ENCODE measurements around the gene FAM170B. TPM values are rescaled to one million over a fixed set of nuclear protein-coding genes. Genes with fewer than 3 reads are reported as not detected.

FAM170B gene
- total RNA-seq, 2 donors from 2014 or later = 0.31 TPM; not detected in 1

DNA sequence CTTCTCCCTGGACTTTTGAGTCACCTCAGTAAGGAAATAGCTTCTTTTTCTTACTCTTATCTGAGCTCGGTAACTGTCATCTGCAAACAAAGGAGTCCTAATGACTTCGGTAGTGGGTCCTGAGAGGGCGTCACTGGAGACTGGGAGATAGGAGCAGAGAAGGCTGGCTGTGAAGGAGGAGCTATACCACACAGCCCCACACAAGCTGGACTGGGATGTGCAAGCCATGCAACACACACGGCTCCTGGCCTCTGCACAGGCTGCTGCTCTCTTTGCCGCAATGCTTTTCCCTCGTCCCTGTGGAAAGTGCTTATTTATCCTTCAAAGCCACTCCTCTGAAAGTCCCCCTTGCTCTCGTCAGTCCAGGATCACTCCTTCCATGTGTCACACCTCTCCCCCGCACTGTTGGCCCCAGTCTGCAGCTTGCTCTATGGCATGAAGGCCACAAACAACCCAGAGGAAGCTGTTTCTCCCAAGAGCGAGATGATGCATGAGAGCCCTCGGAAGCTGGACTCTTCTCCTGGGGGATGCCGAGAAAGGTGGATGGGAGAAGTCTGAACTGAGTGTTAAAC, 39.5 kb upstream of the FAM170B start:
- no peaks in the 10 kb centered on the region for H3K9me3 Mint-ChIP-seq
- H3K27me3 Mint-ChIP-seq = no peaks in the 10 kb centered on the region
- peak overlapping the region; percentile 32 for H3K4me3 Mint-ChIP-seq
- ATAC-seq = no peak
- peak overlapping the region in 1 of 2 donors; percentile 85 for H3K27ac Mint-ChIP-seq
- no peaks in the 10 kb centered on the region for H3K36me3 Mint-ChIP-seq
- no peak for DNase-seq (ENCODE audit: low spot score)
- peaks cover 43 to 60% of the 10 kb centered on the region in 2 donors for H3K4me1 Mint-ChIP-seq (ENCODE audit: low read depth in 2 of 2)

DNA sequence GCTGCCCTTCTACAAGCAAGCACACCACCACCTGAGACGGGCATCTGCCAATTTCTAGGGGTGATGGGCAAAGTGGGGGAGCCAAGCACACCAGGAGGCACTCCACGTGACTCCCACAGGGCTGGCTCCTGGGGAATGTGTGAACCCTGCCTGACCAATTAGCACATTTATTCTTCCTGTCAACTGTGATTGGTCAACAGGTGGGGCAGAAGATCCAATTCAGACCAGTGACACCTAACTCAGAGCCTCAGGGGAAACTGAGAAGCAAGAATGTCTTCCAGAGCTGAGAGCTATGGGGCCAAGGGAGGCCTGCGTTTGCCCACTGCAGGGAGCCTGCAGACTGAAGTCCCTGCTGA, 38.9 kb upstream of the FAM170B start:
- DNase-seq (ENCODE audit: low spot score) (no peak), ATAC-seq (no peak)
- Mint-ChIP-seq H3K27me3 (no peaks in the 10 kb centered on the region), H3K9me3 (no peaks in the 10 kb centered on the region), H3K4me3 (no peak overlapping the region), H3K4me1 (ENCODE audit: low read depth in 2 of 2) (peaks cover 41 to 57% of the 10 kb centered on the region in 2 donors), H3K27ac (no peak overlapping the region), H3K36me3 (no peaks in the 10 kb centered on the region)

DNA sequence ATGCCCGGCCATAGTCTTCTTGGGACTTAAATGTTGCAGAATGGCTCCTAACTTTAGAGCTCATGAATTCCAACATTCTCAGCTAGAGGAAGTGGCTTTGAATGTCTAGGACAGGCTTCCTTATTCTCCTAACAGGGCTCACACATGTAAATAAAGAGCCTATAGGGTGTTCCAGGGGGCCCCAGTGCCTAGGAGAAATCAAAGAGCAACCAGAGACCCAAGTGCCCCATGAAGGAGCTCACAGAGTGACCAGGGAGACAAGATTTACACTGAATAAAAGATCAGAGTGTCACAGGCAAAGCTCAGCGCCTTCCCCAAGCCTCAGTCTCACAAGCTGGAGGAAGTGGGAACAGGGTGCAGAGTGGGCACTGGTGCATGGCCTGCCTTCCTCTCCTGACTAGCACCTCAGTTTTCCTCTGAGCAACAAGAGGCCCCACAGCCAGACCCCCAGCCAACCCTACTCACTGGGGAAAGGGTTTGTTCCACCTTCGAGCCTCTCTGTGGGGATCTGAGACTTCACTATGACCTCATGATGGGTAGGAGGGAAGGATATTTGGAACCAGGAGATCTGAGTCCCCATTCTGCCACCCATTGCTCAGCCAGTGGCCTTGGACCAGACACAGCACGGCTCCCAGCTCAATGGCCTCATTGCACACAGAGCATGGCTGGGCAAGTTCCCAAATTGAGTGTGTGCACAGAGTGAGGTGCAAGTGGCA, 38.4 kb upstream of the FAM170B start:
- no peak for ATAC-seq
- Mint-ChIP-seq H3K27me3 (no peaks in the 10 kb centered on the region), H3K4me1 (ENCODE audit: low read depth in 2 of 2) (peaks cover 36 to 52% of the 10 kb centered on the region in 2 donors), H3K27ac (peak overlapping the region; percentile 38 to 54), H3K4me3 (no peak overlapping the region), H3K9me3 (no peaks in the 10 kb centered on the region), H3K36me3 (no peaks in the 10 kb centered on the region)
- DNase-seq (ENCODE audit: low spot score) = no peak

DNA sequence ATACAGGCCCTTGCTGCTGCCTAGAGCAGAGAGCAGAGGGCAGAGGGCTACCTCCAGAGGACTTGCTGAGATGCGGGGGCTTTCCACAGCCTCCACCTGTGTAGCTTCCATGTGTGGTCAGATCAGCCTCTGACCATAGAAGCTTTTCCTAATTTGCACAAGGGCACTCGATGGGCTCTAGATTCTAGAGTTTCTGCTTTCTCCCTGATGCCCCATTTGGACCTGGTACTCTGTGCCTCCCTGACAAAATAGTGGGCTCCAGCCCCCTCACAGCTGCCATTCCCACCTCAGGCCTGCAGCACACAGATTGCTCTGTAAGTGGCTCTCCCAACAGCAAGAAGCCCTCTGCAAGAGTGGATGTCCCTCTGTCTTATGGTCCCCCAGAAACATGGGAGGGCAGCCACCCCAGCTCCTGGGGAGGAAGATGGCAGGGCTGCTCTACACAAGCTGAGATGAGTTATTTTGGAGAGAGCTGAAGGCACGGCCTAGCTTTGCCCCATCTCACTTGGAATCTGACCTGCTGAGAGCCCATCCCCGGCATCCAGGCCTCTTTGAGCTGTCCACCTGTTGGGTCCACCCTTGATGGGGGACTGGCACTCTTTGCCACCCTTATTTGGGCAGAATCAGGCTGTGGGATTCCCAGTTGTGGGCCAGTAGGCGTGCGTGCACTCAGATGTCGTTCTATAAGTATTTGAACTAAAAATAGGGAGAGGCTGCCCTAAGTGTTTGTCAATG, 37.7 kb upstream of the FAM170B start:
- Mint-ChIP-seq H3K27me3 (no peaks in the 10 kb centered on the region), H3K36me3 (peaks cover 2% of the 10 kb centered on the region), H3K9me3 (no peaks in the 10 kb centered on the region), H3K27ac (peak overlapping the region; percentile 38 to 54), H3K4me3 (no peak overlapping the region), H3K4me1 (ENCODE audit: low read depth in 2 of 2) (peaks cover 34 to 47% of the 10 kb centered on the region in 2 donors)
- no peak for ATAC-seq
- DNase-seq (ENCODE audit: low spot score) = no peak

DNA sequence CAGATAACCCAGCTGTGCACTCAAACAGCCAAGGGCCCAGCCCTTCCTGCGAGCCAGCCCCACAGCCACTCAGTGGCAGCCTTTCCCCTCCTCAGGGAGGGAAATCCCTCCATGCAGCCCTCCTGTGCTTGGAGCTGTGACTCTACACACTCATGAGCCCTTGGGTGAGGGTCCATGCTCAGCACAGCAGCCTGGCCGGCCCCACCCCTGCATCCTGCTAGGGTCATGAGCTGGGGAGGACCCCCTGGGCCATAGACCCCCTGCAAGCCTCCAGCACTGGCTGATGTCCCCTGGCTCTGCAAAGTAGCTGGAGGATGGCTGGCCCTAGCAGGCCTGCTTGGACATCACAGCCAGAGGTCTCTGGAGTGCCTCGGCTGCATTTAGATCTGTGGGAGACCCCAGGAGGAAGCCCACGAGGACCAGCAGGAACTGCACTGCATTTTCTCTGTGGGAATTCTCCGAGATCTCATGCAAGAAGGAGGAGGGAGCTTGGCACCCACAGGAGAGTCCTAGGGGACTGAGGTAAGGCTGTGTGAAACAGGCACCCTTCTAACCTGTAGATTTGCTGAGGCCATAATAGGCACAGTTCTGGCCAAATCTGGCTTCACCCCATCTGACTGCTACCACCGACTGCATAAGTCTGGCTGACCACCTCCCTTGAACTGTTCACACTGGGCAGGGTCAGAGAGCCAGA, 37.0 kb upstream of the FAM170B start:
- H3K9me3 Mint-ChIP-seq = no peaks in the 10 kb centered on the region
- ATAC-seq (no peak), DNase-seq (ENCODE audit: low spot score) (no peak)
- H3K36me3 Mint-ChIP-seq = peaks cover 6% of the 10 kb centered on the region
- no peaks in the 10 kb centered on the region for H3K27me3 Mint-ChIP-seq
- H3K4me1 Mint-ChIP-seq (ENCODE audit: low read depth in 2 of 2) = peaks cover 31 to 46% of the 10 kb centered on the region in 2 donors
- peak overlapping the region; percentile 21 to 69 for H3K27ac Mint-ChIP-seq
- no peak overlapping the region for H3K4me3 Mint-ChIP-seq

DNA sequence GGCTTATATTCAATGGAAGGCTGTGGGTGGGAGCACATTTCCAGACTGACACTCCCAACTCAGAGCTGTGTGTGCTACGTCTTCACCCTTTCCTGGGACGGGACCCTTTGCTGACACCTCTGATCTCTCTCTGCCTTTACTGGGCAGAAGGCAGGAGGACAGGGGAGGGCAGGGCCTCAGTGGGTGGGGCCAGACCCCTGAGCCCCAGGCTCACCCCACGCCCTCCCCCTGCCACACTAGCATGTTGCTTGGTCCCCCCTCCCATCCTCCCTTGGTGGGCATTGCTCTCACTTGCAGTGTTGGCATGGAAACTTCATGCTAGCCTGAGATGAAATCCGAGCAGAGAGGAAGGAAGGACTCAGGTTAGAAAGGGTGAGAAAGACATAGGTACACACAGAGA, 36.0 kb upstream of the FAM170B start:
- Mint-ChIP-seq H3K27me3 (no peaks in the 10 kb centered on the region), H3K4me1 (ENCODE audit: low read depth in 2 of 2) (peaks cover 30 to 47% of the 10 kb centered on the region in 2 donors), H3K9me3 (no peaks in the 10 kb centered on the region), H3K4me3 (no peak overlapping the region), H3K36me3 (peaks cover 9% of the 10 kb centered on the region), H3K27ac (peak overlapping the region; percentile 21 to 69)
- no peak for DNase-seq (ENCODE audit: low spot score)
- no peak for ATAC-seq

DNA sequence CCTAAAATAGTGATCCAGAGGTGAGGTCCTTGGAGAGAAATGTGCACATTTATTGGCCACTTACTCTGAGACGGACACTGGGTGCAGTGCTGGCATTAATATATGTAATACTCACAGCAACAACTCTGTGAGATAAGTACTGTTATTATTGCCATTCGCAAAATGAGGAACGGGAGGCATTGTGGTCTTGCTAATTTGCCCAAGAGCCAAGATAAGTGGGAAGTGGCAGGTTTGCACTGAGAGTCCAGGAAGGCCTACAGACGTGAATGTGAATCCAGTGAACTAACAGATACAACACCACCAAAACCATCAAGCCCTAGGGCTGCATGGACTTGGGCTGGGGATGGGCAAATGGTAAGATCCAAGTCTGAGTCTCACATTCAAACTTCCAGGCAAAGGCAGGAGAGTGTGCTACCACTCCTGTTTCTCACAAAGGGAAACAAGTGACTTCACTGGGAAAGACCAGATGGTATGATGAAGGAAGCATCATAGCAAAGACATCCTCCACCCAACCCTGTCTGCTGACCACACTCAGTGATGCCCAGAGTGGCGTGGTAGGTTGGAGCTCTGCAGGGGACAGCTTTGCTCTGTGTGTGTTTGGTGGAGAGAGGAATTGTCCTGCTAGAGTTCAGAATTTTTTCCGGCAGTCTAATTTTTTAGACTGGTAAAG, 35.1 kb upstream of the FAM170B start:
- Mint-ChIP-seq H3K36me3 (peaks cover 14% of the 10 kb centered on the region), H3K27ac (peak overlapping the region; percentile 19 to 61), H3K4me3 (no peak overlapping the region), H3K27me3 (no peaks in the 10 kb centered on the region), H3K9me3 (no peaks in the 10 kb centered on the region), H3K4me1 (ENCODE audit: low read depth in 2 of 2) (peaks cover 36 to 53% of the 10 kb centered on the region in 2 donors)
- DNase-seq (ENCODE audit: low spot score) (no peak), ATAC-seq (no peak)

DNA sequence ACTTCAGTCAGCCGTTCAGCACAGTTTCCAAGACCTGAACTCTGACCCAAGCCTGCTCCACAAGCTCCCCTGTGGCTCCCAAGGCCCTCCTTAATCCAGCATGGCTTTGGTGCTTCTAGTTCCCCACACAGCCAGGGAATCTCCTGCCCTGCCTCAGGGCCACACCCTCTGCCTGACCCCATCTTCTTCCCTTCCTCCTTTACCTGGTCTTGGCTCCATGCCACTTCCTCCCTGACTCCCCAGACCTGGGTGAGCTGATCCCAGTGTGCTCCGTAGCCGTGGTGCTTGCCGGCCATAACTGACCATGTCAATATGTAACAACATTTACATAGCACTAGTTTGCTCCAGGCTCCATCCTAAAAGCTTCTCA, 34.3 kb upstream of the FAM170B start:
- DNase-seq (ENCODE audit: low spot score) (no peak), ATAC-seq (no peak)
- Mint-ChIP-seq H3K4me3 (no peak overlapping the region), H3K27ac (peak overlapping the region; percentile 19 to 61), H3K27me3 (no peaks in the 10 kb centered on the region), H3K36me3 (peaks cover 14% of the 10 kb centered on the region), H3K4me1 (ENCODE audit: low read depth in 2 of 2) (peaks cover 36 to 47% of the 10 kb centered on the region in 2 donors), H3K9me3 (no peaks in the 10 kb centered on the region)

DNA sequence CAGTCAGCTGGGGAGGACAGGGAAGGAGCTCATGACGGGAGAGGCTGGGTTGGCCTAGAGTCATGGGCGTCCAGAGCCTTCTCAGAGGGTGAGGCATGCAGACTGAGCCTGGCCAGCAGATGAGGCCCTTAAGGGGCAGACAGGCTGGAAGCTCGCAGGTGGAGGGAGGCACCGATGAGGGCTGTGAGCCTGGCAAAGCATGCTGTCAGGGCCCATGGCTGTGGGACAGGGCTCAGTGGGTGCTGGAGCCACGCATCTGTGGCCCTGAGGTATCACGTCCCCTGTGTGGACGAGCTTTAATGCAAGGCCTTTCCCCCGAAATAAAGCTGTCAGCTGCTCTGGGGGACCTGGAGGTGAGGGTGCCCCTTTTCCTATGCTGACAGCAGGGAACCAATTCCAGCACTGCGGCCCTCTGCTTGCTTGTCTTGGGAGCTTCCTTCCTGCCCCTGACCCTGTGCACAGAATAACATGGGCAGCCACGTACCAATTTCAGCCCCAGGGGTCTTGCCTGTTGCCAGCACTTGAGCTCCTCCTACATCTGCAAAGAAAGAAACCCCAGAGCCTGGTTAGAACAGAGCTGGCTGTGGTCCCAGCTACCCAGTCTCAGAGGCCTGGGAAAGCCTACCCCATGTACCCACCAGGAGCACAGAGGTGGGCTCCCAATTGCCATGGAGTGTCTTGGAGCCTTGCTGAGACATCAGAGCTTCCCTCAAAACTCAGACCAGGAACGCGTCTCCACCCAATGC, 33.8 kb upstream of the FAM170B start:
- DNase-seq (ENCODE audit: low spot score) (no peak), ATAC-seq (no peak)
- H3K9me3 Mint-ChIP-seq = no peaks in the 10 kb centered on the region
- H3K4me1 Mint-ChIP-seq (ENCODE audit: low read depth in 2 of 2) = peaks cover 31 to 42% of the 10 kb centered on the region in 2 donors
- H3K36me3 Mint-ChIP-seq = peaks cover 14% of the 10 kb centered on the region
- H3K27me3 Mint-ChIP-seq = no peaks in the 10 kb centered on the region
- peak overlapping the region; percentile 19 to 61 for H3K27ac Mint-ChIP-seq
- H3K4me3 Mint-ChIP-seq = no peak overlapping the region

DNA sequence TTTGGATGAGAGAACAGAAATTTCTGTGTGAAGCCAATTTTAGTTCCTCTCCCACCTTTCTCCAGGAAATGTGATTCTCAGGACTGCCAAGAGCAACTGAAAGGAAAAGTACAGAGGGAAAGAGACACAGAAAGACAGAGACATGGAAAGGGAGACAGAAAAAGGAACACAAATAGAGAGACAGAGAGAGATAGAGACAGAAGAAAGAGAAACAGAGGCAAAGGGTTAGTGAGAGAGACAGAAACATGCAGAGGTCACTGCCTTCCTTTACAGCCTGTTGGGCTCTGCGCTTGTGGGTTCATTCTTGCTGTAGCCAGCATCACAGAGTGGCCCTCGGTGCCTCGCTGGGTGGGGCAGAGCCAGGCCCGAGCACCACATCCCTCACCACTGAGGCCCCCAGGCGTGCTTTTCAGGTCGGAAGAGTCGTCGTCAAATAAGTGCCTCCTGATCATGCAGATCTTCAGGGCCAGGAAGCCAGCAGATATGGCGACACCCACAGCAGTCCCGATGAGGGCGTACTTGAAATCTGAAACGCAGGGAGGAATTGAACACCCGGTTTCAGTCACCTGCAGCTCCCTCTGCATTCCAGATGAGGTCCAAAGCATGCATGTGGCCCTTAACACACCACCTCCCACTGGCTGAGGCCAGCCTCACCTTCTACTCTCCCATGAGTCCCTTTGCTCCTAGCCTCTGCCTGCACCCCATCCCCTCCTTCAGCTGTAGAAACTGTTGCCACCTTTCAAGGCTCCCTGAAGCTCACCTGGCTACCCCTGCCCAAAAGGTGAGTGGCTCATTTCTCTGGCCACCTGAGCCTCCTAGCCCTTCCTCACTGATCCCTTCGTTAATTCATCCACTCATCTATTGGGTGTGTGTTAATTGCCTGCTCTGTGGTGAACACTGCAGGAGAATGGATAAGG, 32.9 kb upstream of the FAM170B start:
- H3K4me3 Mint-ChIP-seq = no peak overlapping the region
- H3K36me3 Mint-ChIP-seq = peaks cover 14% of the 10 kb centered on the region
- no peaks in the 10 kb centered on the region for H3K9me3 Mint-ChIP-seq
- peak overlapping the region; percentile 19 to 26 for H3K27ac Mint-ChIP-seq
- ATAC-seq (no peak), DNase-seq (ENCODE audit: low spot score) (no peak)
- peaks cover 29 to 39% of the 10 kb centered on the region in 2 donors for H3K4me1 Mint-ChIP-seq (ENCODE audit: low read depth in 2 of 2)
- H3K27me3 Mint-ChIP-seq = no peaks in the 10 kb centered on the region

DNA sequence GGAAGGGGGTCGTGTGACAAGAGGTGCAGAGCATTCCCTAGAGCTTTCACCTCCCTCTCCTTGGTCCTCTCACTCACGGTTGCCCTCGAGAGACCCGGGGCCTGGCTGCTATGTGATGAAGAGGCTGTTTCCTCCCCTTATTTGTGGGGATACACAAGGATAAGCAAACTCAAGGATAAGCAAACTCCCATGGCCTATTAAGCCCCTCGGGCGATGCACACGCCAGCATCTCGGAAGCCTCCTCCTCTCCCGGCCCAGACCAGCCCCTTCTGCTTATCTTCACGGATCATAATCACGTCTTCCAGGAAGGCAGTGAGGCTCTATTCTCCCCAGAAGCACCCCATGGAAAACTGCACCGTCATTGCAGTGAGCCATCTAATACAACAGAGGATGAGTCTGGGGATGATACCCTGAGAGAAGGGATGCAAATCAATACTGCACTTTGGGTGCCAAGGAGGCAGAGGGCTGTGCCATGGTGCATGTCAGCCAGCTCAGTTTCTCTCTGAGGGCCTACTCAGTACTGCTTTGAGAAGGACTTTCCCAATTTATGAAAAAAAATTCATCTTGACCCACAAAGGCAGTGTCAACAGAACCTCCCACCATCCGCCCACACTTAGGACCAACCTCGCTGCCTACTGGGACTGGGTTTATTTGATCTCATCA, 32.1 kb upstream of the FAM170B start:
- peak overlapping the region; percentile 11 to 19 for H3K27ac Mint-ChIP-seq

DNA sequence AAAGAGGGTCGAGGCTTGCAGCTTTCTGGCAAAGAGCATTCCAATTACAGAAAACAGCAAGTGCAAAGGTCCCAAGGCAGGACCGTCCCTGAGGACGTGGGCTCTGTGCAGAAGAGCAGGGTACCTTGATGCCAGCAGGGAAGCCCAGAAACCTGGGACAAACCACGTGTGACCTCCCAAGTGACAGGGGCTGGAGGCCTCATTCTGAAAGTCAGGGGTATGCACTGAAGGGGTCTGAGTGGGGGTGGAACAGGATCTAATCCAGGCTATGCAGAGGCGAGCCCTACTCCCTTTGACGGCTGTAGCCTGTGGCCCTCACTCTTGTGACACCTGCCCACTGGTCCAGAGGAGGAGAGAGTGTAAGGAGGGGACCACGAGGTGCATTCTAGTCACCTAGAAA, 31.4 kb upstream of the FAM170B start:
- Mint-ChIP-seq H3K36me3 (peaks cover 14% of the 10 kb centered on the region), H3K4me1 (ENCODE audit: low read depth in 2 of 2) (peaks cover 31 to 42% of the 10 kb centered on the region in 2 donors), H3K27ac (peak overlapping the region; percentile 35 to 61), H3K27me3 (no peaks in the 10 kb centered on the region), H3K9me3 (no peaks in the 10 kb centered on the region), H3K4me3 (no peak overlapping the region)
- ATAC-seq (no peak), DNase-seq (ENCODE audit: low spot score) (no peak)

More for the DNA sequence above, 32.1 kb upstream of the FAM170B start:
- no peak overlapping the region for H3K4me3 Mint-ChIP-seq
- H3K36me3 Mint-ChIP-seq = peaks cover 14% of the 10 kb centered on the region
- ATAC-seq (peak in 1 of 2 donors; percentile 61), DNase-seq (ENCODE audit: low spot score) (no peak)
- no peaks in the 10 kb centered on the region for H3K9me3 Mint-ChIP-seq
- H3K27me3 Mint-ChIP-seq = no peaks in the 10 kb centered on the region
- H3K4me1 Mint-ChIP-seq (ENCODE audit: low read depth in 2 of 2) = peaks cover 31 to 42% of the 10 kb centered on the region in 2 donors
